GM19023 (cell line): Measurements from ENCODE around the gene NPVF.

Source experiments
- ATAC-seq: cut with Tn5 transposase; IDR thresholded peaks from one replicate; pipeline ENCODE4 v1.9.1; 2021; ENCODE audit warnings: mild to moderate bottlenecking, moderate library complexity; ENCODE audit not compliant: unreplicated experiment

The NPVF gene

GRCh38 chr7:25228386-25228785 lies at the start of gene NPVF:
TSS of gene NPVF (minus strand) at chr7:25228486. CDS start at chr7:25228439, 47 bp downstream.
- ATAC-seq = no peak

- no peak for ATAC-seq
Observed at GRCh38 chr7:25272265-25272664, 44.0 kb upstream of the NPVF start.

GRCh38 chr7:25263337-25263736 lies 35.1 kb upstream of the NPVF start:
- ATAC-seq = no peak

GRCh38 chr7:25262586-25262985 lies 34.3 kb upstream of the NPVF start:
- ATAC-seq = no peak

GRCh38 chr7:25261545-25262140 lies 33.4 kb upstream of the NPVF start:
- no peak for ATAC-seq

- ATAC-seq = no peak
Observed at GRCh38 chr7:25260862-25261494, 32.7 kb upstream of the NPVF start.

GRCh38 chr7:25259487-25260243 lies 31.4 kb upstream of the NPVF start:
- ATAC-seq = peak; percentile 64

- ATAC-seq = no peak
Observed at GRCh38 chr7:25256333-25256819, 28.1 kb upstream of the NPVF start.

- ATAC-seq = no peak
Observed at GRCh38 chr7:25255611-25256332, 27.5 kb upstream of the NPVF start.

- ATAC-seq = no peak
Observed at GRCh38 chr7:25254604-25255003, 26.3 kb upstream of the NPVF start.

- no peak for ATAC-seq
Observed at GRCh38 chr7:25253714-25254113, 25.4 kb upstream of the NPVF start.

GRCh38 chr7:25250386-25250785 lies 22.1 kb upstream of the NPVF start:
- ATAC-seq = no peak

GRCh38 chr7:25249772-25250171 lies 21.5 kb upstream of the NPVF start:
- no peak for ATAC-seq

- no peak for ATAC-seq
Observed at GRCh38 chr7:25246306-25246705, 18.0 kb upstream of the NPVF start.

GRCh38 chr7:25244254-25245033 lies 16.2 kb upstream of the NPVF start:
- no peak for ATAC-seq

- ATAC-seq = no peak
Observed at GRCh38 chr7:25242678-25243077, 14.4 kb upstream of the NPVF start.

GRCh38 chr7:25240896-25241295 lies 12.6 kb upstream of the NPVF start:
- ATAC-seq = no peak

- ATAC-seq = no peak
Observed at GRCh38 chr7:25240340-25240739, 12.1 kb upstream of the NPVF start.

GRCh38 chr7:25239888-25240287 lies 11.6 kb upstream of the NPVF start:
- no peak for ATAC-seq

GRCh38 chr7:25238066-25238725 lies 9.9 kb upstream of the NPVF start:
- ATAC-seq = no peak
